Measurements from ENCODE around the gene AKT2. TPM values are rescaled to one million over a fixed set of nuclear protein-coding genes. Genes with fewer than 3 reads are reported as not detected.

Gene AKT2
- total RNA-seq, 2 experiments from 2014 or later = 139 to 144 TPM

DNA sequence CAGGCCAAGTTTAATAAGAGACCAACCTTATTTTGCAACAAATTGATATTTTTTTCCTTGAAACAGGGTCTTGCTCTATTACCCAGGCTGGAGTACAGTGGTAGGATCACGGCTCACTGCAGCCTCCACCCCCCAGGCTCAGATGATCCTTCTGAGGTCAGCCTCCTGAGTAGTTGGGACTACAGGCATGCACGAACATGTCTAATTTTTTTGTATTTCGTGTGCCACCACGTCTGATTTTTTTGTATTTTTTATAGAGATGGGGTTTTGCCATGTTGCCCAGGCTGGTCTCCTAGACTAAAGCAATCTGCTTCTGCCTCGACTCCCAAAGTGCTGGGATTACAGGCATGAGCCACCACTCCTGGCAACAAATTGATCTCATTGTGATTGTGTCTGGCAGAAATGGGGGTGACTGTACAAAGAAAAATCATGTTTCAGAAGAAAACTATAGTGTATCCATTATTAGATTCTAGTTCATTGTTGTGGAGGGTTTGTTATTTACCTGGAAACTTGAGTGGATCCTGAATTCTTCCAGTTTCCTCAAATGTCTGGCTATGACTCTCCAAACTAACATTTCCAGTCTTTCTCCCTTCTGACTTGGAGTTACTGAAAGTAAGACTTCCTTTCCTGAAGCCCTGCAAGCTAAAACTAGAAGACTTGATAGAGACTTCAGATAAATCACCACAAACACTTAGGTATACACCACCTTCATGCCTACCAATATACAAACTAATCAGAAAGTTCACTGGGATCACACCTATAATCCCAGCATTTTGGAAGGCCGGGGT is 17.3 kb upstream of the AKT2 start:
- Mint-ChIP-seq H3K36me3 (ENCODE audit: low read depth) (no peaks in the 10 kb centered on the region), H3K27me3 (no peaks in the 10 kb centered on the region), H3K4me3 (no peak overlapping the region), H3K27ac (no peak overlapping the region), H3K9me3 (no peaks in the 10 kb centered on the region), H3K4me1 (ENCODE audit: low read depth) (peaks cover 2% of the 10 kb centered on the region)
- no peak for ATAC-seq
- ChIA-PET POLR2A (interaction anchor here (0.7 kb wide), 1 partner anchor 131 kb away, joined by 3 read pairs; no protein-coding TSS in a partner anchor), CTCF (no interaction called here)
- TF ChIP-seq CTCF (IDR thresholded peaks at IDR 0.05) = no peak
- DNase-seq = no peak
- intact Hi-C loops (cut with micrococcal nuclease) = loop anchor here (10.0 kb wide), 1 partner anchor 222 kb away; no protein-coding TSS in a partner anchor

GRCh38 chr19:40300668-40301067 is 15.5 kb upstream of the AKT2 start:
- Mint-ChIP-seq H3K36me3 (ENCODE audit: low read depth) (no peaks in the 10 kb centered on the region), H3K4me1 (ENCODE audit: low read depth) (peaks cover 2% of the 10 kb centered on the region), H3K4me3 (no peak overlapping the region), H3K27me3 (no peaks in the 10 kb centered on the region), H3K9me3 (no peaks in the 10 kb centered on the region), H3K27ac (no peak overlapping the region)
- DNase-seq (no peak), ATAC-seq (no peak)
- ChIA-PET CTCF (interaction anchor here (1.4 kb wide), 1 partner anchor 334 kb away, joined by 4 read pairs; no protein-coding TSS in a partner anchor), POLR2A (no interaction called here)
- no peak for TF ChIP-seq CTCF (IDR thresholded peaks at IDR 0.05)
- intact Hi-C loops (cut with micrococcal nuclease) = loop anchor here (10.0 kb wide), 1 partner anchor 224 kb away; no protein-coding TSS in a partner anchor

GRCh38 chr19:40298026-40298425 is 12.9 kb upstream of the AKT2 start:
- Mint-ChIP-seq H3K9me3 (no peaks in the 10 kb centered on the region), H3K4me1 (ENCODE audit: low read depth) (no peaks in the 10 kb centered on the region), H3K27ac (no peak overlapping the region), H3K27me3 (no peaks in the 10 kb centered on the region), H3K4me3 (no peak overlapping the region), H3K36me3 (ENCODE audit: low read depth) (no peaks in the 10 kb centered on the region)
- POLR2A ChIA-PET = no interaction called here
- intact Hi-C loops (cut with micrococcal nuclease) = no loop called here
- no peak for TF ChIP-seq CTCF (IDR thresholded peaks at IDR 0.05)
- ATAC-seq = no peak
- CTCF ChIA-PET = no interaction called here
- DNase-seq = no peak

DNA sequence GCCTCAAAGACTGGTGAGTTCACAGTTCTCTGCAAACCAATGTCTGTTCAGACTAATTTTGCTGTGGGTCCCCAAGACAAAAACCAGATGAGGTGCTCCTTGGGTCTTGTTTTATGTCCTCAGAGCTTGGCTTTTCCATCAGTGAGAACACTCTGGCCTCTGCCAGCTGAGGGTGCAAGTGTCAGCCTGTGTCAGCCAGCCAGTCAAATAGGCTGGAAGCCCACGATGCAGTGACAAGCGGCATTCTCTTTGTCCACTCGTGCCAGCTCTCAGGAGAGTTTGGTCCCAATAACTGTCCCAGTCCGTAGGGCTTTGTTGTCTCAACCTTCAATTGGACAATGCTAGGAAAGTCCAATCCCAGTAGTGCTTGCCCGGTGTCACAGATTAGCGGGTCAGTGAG is 9.4 kb upstream of the AKT2 start:
- intact Hi-C loops (cut with micrococcal nuclease) = no loop called here
- POLR2A ChIA-PET = no interaction called here
- DNase-seq (no peak), ATAC-seq (no peak)
- CTCF ChIA-PET = no interaction called here
- Mint-ChIP-seq H3K9me3 (no peaks in the 10 kb centered on the region), H3K27ac (no peak overlapping the region), H3K4me1 (ENCODE audit: low read depth) (no peaks in the 10 kb centered on the region), H3K27me3 (no peaks in the 10 kb centered on the region), H3K36me3 (ENCODE audit: low read depth) (no peaks in the 10 kb centered on the region), H3K4me3 (no peak overlapping the region)
- TF ChIP-seq CTCF (IDR thresholded peaks at IDR 0.05) = no peak

DNA sequence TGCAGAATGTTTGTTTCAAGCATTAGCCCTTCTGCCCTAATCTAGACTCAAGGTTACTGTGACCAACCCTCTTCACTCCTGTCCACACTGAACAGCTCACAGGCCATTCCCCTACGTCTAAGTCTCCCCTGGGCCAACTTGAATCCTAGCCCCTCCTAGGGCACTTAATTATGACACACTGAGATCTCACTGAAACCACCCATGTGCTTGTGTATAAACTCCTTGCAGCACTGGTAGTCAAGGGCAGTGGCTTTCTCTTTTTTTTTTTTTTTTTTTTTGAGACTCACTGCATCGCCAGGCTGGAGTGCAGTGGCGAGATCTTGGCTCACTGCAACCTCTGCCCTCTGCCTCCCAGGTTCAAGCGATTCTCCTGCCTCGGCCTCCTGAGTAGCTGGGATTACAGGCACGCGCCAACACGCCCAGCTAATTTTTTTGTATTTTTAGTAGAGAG is 1.9 kb upstream of the AKT2 start:
- Mint-ChIP-seq H3K27me3 (no peaks in the 10 kb centered on the region), H3K4me1 (ENCODE audit: low read depth) (peaks cover 32% of the 10 kb centered on the region), H3K4me3 (peak overlapping the region; percentile 98), H3K27ac (peak overlapping the region; percentile 85), H3K9me3 (no peaks in the 10 kb centered on the region), H3K36me3 (ENCODE audit: low read depth) (peaks cover 1% of the 10 kb centered on the region)
- ATAC-seq = no peak
- no peak for TF ChIP-seq CTCF (IDR thresholded peaks at IDR 0.05)
- POLR2A ChIA-PET = interaction anchor here (0.9 kb wide), 1 partner anchor 10 kb away, joined by 3 read pairs; no protein-coding TSS in a partner anchor
- intact Hi-C loops (cut with micrococcal nuclease) = loop anchor here (10.0 kb wide), 1 partner anchor 308 kb away; no protein-coding TSS in a partner anchor
- no peak for DNase-seq
- CTCF ChIA-PET = interaction anchor here (1.0 kb wide), 1 partner anchor 18 kb away, joined by 3 read pairs; no protein-coding TSS in a partner anchor
